GM19035 (cell line): ENCODE data around the gene SMARCE1.
A peak's percentile ranks its signal among the peaks of the same experiment; 100 is the strongest.

ENCODE experiments used
- ATAC-seq: cut with Tn5 transposase; IDR thresholded peaks from one replicate; pipeline ENCODE4 v1.9.1; 2021; ENCODE audit not compliant: unreplicated experiment

SMARCE1 gene

GRCh38 chr17:40646791-40647623 is 611 bp downstream of the SMARCE1 start:
- peak; percentile 27 for ATAC-seq

GRCh38 chr17:40645943-40646342 is 1.7 kb downstream of the SMARCE1 start:
- no peak for ATAC-seq

GRCh38 chr17:40645291-40645690 is 2.3 kb downstream of the SMARCE1 start:
- ATAC-seq = no peak

- no peak for ATAC-seq
Measured at GRCh38 chr17:40637931-40638330, 9.7 kb downstream of the SMARCE1 start.

- no peak for ATAC-seq
Measured at GRCh38 chr17:40633871-40634270, 13.7 kb downstream of the SMARCE1 start.

GRCh38 chr17:40632216-40632615 is 15.4 kb downstream of the SMARCE1 start:
- ATAC-seq = no peak

GRCh38 chr17:40629842-40630241 is 17.8 kb downstream of the SMARCE1 start:
- no peak for ATAC-seq

GRCh38 chr17:40625311-40625710 is 22.3 kb downstream of the SMARCE1 start:
- ATAC-seq = no peak

- no peak for ATAC-seq
Measured at GRCh38 chr17:40623419-40624210, 24.0 kb downstream of the SMARCE1 start.

- no peak for ATAC-seq
Measured at GRCh38 chr17:40622509-40622928, 25.1 kb downstream of the SMARCE1 start.

- ATAC-seq = no peak
Measured at GRCh38 chr17:40621578-40621977, 26.0 kb downstream of the SMARCE1 start.

GRCh38 chr17:40621019-40621418 is 26.6 kb downstream of the SMARCE1 start:
- no peak for ATAC-seq

- no peak for ATAC-seq
Measured at GRCh38 chr17:40618754-40619625, 28.6 kb downstream of the SMARCE1 start.

GRCh38 chr17:40617678-40618240 is 29.9 kb downstream of the SMARCE1 start:
- ATAC-seq = no peak

- no peak for ATAC-seq
Measured at GRCh38 chr17:40616592-40616991, 31.0 kb downstream of the SMARCE1 start.

- no peak for ATAC-seq
Measured at GRCh38 chr17:40615841-40616476, 31.7 kb downstream of the SMARCE1 start.

GRCh38 chr17:40615068-40615840 is 32.4 kb downstream of the SMARCE1 start:
- ATAC-seq = peak; percentile 77

GRCh38 chr17:40614431-40615067 is 33.1 kb downstream of the SMARCE1 start:
- ATAC-seq = peak; percentile 9
